NCI-H1092 treated with DMSO at 0.1 percent for 48 hours (cell line): ENCODE data around the gene STX19.
A peak's percentile ranks its signal among the peaks of the same experiment; 100 is the strongest.
"Not testable (repeated sequence)": the region's sequence is repeated elsewhere in the genome, so short reads cannot be mapped to it uniquely, and the experiment has no call there.

ENCODE experiments used
- DNase-seq: peaks from one replicate; lab custom pipeline; 2025; lab: John Stamatoyannopoulos, UW

The STX19 gene

GRCh38 chr3:94028093-94028837, at the start of gene STX19:
TSS of gene STX19 (minus strand) at chr3:94028597. CDS start at chr3:94015269, 13,328 bp downstream.
- peak; percentile 61 for DNase-seq

GRCh38 chr3:94076055-94076454, 47.7 kb upstream of the STX19 start:
- no peak for DNase-seq

DNA sequence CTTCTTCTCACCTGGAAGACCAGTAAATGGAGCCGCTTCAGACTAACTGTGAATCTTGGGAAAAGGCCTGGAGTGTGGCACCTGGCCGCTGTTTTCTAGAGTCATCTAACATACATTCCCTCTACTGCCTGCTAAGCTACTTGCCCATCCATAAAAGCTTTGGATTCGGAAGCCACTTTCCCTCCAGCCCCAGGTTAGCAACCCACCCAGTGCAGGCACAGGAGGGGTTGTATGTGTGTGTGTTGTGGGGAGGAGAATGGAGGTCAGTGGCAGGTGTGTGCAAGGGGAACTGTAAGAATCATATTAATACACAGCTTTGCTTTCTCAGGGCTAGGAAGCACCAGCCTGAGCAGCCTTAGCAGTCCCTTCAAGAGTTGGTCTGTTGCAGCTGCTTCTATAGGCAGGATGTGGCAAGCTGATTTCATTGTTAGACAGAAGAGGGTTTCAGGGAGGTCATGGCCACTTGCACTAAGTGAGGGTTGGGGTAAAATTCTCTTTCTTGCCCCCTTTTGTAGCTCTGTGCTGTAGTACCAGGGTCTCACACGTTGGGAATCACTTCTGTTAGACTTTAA, 43.4 kb upstream of the STX19 start:
- DNase-seq, result no peak

DNA sequence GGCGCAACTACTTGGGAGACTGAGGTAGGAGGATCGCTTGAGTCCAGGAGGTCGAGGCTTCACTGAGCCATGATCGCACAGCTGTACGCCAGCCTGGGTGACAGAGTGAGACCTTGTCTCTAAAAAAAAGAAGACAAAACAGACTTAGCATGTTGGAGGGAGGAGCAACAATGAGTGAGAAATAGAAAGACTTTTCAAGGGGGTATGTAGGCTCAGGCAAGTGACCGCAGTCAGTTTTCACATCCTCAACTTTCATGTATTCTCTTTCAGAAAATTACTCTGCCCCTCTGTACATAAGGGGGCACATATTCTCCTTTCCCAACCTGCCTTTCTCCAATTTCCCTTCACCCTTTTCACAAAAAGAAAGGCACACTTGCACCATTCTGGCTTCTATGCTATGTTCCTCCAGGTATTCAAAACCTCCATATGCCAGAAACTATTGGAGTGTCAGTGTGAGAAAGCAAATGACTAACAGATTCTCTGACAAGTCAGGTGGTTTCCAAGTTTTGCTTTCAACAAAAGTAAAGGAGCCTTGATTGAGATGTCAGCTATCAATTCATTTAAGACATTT, 42.0 kb upstream of the STX19 start:
- no peak for DNase-seq

DNA sequence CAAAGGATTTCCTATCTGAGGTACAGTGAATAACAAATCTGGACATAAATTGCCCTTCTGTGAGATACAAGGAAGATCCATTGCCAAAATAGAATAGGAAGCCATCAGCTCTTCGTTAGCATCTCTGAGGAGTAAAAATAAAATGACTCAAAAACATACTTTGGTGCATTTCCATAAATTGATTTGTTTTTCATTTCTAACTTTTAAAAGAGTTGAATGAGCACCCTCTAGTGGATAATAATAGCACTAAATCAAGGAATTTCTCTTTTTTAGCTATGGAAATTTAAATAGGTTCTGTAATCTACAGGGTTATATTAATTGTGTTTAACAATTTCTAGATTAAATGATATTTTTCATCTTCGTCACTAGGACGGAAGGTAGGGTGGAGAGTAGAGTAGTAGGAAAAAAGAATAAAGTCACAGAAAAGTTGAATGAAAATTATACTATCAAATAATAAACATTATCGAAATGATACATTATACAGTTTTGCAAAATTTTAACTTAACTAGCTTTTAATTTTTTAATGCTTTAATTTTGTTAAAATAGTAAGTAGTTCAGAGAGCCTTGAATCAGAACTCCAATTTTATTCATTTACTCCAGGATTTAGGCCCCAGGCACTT, 40.9 kb upstream of the STX19 start:
- peak; percentile 10 for DNase-seq

GRCh38 chr3:94066506-94067500, 38.4 kb upstream of the STX19 start:
- DNase-seq, result no peak

DNA sequence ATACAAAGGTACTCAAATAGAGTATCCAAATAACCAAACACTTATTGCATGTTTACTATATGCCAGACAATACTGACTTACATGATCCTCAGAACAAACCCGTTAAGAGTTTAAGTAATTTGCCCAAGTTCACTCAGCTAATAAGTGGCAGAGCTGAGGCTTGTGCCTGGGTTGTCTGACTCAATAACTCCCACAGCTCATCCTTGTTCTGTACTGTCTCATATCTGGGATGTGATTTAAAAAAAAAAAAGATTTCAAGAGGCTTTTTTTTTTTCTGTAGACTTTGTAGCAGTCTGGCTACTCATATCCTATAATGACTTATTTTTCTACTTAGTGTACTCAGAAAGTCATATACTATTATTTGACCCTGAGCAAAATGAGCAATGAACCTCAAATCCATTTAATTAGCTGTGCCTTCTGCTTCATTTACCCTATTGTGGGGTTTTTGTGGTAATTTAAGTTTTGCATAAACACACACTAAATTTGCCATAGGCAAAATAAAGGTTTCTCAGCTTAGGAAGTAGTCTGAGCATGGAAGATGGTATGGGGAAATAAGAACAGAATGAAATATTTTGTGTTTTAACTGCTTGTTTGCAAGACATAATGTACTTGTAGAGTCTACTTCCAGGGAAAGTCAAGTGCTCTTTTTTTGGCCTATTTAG, 37.6 kb upstream of the STX19 start:
- DNase-seq, result no peak

DNA sequence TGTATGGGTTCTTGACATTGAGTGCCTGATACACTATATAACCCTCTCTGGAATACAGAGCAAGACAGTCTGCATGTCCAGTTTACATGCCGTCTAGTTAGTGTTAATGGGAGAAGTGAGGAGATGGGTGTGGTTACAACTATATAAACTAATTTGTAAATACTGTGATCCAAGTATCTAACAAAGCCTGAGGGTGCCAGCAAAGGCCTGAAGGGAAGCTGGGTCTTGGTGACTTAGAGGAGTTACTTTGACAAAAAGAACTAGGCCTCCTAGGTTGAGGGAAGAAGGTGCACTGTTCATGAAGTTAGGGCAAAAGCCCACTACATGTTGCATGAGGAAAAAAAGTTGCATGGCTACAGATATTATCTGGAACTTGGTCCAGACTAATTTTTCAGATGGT, 36.7 kb upstream of the STX19 start:
- DNase-seq, result no peak

DNA sequence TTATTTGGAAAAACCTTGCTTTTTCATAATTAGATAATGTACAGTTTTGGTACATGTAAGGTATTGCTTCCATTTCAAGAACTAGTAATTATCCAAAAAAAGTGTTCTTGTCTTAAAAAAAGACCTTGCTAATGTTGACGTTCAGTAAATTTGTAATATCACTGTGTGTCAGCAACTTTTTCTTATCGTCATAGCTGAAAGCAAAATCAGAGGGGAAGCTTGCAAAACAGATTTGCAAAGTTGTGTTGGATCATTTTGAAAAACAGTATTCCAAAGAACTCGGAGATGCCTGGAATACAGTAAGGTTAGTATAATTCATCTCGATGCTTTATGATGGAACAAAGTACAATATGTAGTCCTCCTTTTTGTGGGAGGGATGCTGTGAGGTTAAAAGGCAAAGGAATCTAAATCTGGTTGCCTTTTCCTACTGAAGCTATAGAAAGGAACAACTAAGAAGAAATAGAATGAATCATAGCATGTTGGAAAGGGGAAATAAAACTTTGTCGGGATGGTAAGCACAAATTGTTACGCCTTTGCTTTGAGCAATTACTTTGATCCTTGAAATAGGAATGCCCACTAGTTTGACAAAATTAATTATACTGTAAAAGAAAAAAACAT, 36.0 kb upstream of the STX19 start:
- DNase-seq, result no peak

GRCh38 chr3:94063496-94064119, 35.2 kb upstream of the STX19 start:
- peak; percentile 34 for DNase-seq

- peak; percentile 97 for DNase-seq
Observed at GRCh38 chr3:94062513-94063404, 34.4 kb upstream of the STX19 start, which contains the start of the genes DHFR2 and NSUN3. TSS of gene DHFR2 (minus strand) at chr3:94062916. CDS start at chr3:94061511, 1,405 bp downstream. TSS of gene NSUN3 (plus strand) at chr3:94063061. CDS start at chr3:94063127, 66 bp downstream.

- DNase-seq, result no peak
Observed at GRCh38 chr3:94061297-94061696, 32.9 kb upstream of the STX19 start.

- DNase-seq, result no peak
Observed at GRCh38 chr3:94050546-94050945, 22.1 kb upstream of the STX19 start.

DNA sequence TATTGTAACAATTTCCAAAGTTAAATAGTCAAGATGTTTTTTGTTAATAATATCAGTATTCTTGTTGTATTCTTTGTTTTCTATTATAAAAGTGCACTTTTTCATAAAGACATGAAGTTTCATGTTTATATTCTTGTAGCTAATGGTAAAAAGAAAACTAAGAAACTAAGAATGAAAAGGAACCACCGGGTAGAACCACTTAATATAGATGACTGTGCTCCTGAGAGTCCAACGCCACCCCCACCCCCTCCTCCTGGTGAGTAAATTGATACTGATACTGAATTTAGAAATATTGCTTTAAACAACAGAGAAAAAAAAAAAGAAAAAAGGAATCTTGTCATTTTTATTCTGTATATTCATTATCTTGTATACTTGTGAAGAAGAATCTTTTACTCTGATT, 20.9 kb upstream of the STX19 start:
- no peak for DNase-seq

DNA sequence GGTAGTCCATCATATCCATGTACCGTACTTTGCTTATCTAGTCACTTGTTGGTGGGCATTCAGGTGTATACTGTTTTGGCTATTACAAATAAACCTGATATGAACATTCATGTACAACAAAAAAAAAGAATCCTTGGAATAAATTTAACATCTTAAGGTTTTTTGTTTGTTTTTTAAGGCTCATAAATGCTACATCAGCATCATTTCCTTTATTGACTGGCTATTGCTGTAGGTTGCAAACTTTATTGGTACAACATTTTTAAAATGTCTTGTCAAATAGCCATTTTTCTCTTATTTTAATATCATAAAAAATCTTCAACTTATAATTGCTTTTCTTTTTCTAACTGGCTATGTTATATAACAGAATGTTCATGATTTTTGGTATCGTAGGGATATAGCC, 18.1 kb upstream of the STX19 start:
- DNase-seq, result no peak

DNA sequence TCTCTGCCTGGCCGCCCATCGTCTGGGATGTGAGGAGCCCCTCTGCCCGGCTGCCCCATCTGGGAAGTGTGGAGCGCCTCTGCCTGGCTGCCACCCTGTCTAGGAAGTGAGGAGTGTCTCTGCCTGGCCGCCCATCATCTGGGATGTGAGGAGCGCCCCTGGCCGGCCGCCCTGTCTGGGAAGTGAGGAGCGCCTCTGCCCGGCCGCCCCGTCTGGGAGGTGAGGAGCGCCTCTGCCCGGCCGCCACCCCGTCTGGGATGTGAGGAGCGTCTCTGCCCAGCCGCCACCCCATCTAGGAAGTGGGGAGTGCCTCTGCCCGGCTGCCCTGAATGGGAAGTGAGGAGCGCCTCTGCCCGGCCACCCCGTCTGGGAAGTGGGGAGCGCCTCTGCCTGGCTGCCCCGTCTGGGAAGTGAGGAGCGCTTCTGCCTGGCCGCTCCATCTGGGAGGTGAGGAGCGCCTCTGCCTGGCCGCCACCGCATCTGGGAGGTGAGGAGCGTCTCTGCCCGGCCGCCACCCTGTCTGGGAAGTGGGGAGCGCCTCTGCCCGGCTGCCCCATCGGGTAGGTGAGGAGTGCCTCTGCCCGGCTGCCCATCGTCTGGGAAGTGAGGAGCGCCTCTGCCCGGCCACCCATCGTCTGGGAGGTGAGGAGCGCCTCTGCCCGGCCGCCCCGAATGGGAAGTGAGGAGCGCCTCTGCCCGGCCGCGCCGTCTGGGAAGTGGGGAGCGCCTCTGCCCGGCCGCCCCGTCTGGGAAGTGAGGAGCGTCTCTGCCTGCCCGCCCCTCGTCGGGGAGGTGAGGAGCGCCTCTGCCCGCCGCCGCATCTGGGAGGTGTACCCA, 15.9 kb upstream of the STX19 start:
- DNase-seq, result not testable (repeated sequence)

DNA sequence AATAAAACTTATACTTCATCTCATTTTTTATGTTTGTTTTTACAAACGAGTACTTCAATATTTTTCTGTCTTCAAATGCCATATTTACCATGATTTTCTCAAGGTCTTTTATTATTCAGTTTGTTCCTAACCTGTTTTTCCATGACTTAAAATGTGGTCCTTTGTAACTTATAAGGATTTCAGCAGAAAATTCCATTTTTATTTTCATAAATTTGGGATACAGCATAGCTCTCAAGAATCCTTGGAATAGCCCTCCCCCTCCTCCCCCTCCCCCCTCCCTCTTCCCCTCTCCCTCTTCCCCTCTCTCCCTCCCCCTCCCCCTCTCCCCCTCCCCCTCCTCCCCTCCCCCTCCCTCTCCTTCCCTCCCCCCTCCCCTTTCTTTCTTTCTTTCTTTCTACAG, 14.9 kb upstream of the STX19 start:
- DNase-seq, result no peak

DNA sequence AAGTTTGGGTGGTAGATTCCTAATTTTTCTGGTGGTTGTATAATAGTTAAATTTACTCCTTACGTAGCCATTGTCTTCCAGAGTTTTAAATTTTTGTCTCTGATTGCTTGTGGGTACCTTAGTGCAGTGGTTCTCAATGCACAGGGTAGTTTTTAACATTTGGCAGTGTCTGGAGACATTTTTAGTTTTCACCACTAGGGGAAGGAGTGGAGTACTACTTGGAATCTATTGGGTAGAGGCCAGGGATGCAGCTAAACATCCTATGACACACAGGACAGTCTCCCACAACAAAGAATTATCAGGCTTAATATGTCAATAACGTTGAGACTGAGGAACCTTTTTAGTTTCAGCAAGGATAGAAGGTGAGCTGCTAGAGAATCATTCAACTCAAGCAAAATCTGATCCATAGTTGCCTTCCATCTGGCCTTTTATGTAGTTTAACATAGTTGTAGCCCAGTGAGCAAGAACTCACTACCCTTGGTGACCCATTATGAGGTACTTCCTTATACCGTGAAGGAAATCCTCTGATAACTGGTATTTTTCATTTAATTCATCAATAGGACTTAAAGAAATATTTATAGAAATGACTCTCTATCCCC, 8.6 kb upstream of the STX19 start:
- DNase-seq, result no peak
